ENCODE measurements around the gene NUDT17. TPM values are rescaled to one million over a fixed set of nuclear protein-coding genes. Genes with fewer than 3 reads are reported as not detected.

Gene NUDT17
- total and polyA plus RNA-seq, 3 donors from 2014 or later, result 9.5 to 13.1 (median 9.5) TPM

- H3K36me3 ChIP-seq (ENCODE audit: low read depth, missing control alignments), result no peaks in the 10 kb centered on the region
- intact Hi-C loops (cut with DNase I; ENCODE audit: low total_unique reads), result no loop called here
- TF ChIP-seq CTCF (IDR thresholded peaks at IDR 0.05) (no peak), POLR2A (IDR thresholded peaks at IDR 0.05) (no peak)
- H3K27me3 ChIP-seq, result no peaks in the 10 kb centered on the region
- no peak for DNase-seq
- H3K4me3 ChIP-seq, result no peak overlapping the region
- no peaks in the 10 kb centered on the region for H3K9me3 ChIP-seq
- H3K4me1 ChIP-seq, result peaks cover 24% of the 10 kb centered on the region
- peak overlapping the region; percentile 80 to 88 for H3K27ac ChIP-seq
- WGBS, 2 donors, result 48 to 50% methylated on average over 1 of the region's 1 CpG
Measured at GRCh38 chr1:145891143-145891542, 45.7 kb downstream of the NUDT17 start.

- Histone ChIP-seq H3K4me1 (peaks cover 24% of the 10 kb centered on the region), H3K36me3 (ENCODE audit: low read depth, missing control alignments) (no peaks in the 10 kb centered on the region), H3K4me3 (no peak overlapping the region), H3K27ac (peak overlapping the region; percentile 80 to 88), H3K9me3 (no peaks in the 10 kb centered on the region), H3K27me3 (no peaks in the 10 kb centered on the region)
- WGBS, 2 donors, result 11 to 13% methylated on average over 6 of the region's 6 CpGs
- intact Hi-C loops (cut with DNase I; ENCODE audit: low total_unique reads), result no loop called here
- TF ChIP-seq POLR2A (IDR thresholded peaks at IDR 0.05), result no peak
- TF ChIP-seq CTCF (IDR thresholded peaks at IDR 0.05), result peak; percentile 87 to 92 (median 89)
- DNase-seq, result peak; percentile 97
Measured at GRCh38 chr1:145891587-145892485, 46.4 kb downstream of the NUDT17 start.

GRCh38 chr1:145892486-145893087, 47.2 kb downstream of the NUDT17 start:
- H3K27ac ChIP-seq, result peak overlapping the region; percentile 80 to 88
- H3K27me3 ChIP-seq, result no peaks in the 10 kb centered on the region
- intact Hi-C loops (cut with DNase I; ENCODE audit: low total_unique reads), result no loop called here
- no peaks in the 10 kb centered on the region for H3K36me3 ChIP-seq (ENCODE audit: low read depth, missing control alignments)
- DNase-seq, result peak; percentile 74
- TF ChIP-seq CTCF (IDR thresholded peaks at IDR 0.05) (no peak), POLR2A (IDR thresholded peaks at IDR 0.05) (no peak)
- 43 to 55% methylated on average over 3 of the region's 3 CpGs for whole genome bisulfite sequencing, 2 donors
- no peaks in the 10 kb centered on the region for H3K9me3 ChIP-seq
- peaks cover 24% of the 10 kb centered on the region for H3K4me1 ChIP-seq
- no peak overlapping the region for H3K4me3 ChIP-seq

GRCh38 chr1:145893306-145894055, 48.1 kb downstream of the NUDT17 start:
- 89% methylated on average over 7 of the region's 7 CpGs for WGBS, 2 donors
- no peaks in the 10 kb centered on the region for H3K27me3 ChIP-seq
- no peaks in the 10 kb centered on the region for H3K9me3 ChIP-seq
- H3K27ac ChIP-seq, result peak overlapping the region in 1 of 2 donors; percentile 80
- no peak overlapping the region for H3K4me3 ChIP-seq
- intact Hi-C loops (cut with DNase I; ENCODE audit: low total_unique reads), result no loop called here
- no peaks in the 10 kb centered on the region for H3K36me3 ChIP-seq (ENCODE audit: low read depth, missing control alignments)
- no peak for DNase-seq
- H3K4me1 ChIP-seq, result peaks cover 24% of the 10 kb centered on the region
- TF ChIP-seq POLR2A (IDR thresholded peaks at IDR 0.05) (no peak), CTCF (IDR thresholded peaks at IDR 0.05) (no peak)

Measured in testis (tissue), 3 donors.